Transverse colon (tissue), 4 donors: ENCODE data around the gene PRM1. TPM values are rescaled to one million over a fixed set of nuclear protein-coding genes. Genes with fewer than 3 reads are reported as not detected.
A peak's percentile ranks its signal among the peaks of the same experiment; 100 is the strongest.

Experiments
- DNase-seq: peaks from one replicate; pipeline ENCODE4 v3.0.0-alpha.2; 2019
- H3K27ac ChIP-seq, 4 donors: fragments of 200-600 bp; sonication (generic); 2 replicates each; pipeline ENCODE4 v1.5.1; 2016 to 2018; ENCODE audit warnings: inconsistent platforms in 4 of 4
- H3K27me3 ChIP-seq: fragments of 200-600 bp; sonication (generic); 2 replicates; pipeline ENCODE4 v1.5.1; 2017; ENCODE audit warnings: inconsistent platforms
- H3K36me3 ChIP-seq, 4 donors: fragments of 200-600 bp; sonication (generic); 2 replicates each; pipeline ENCODE4 v1.5.1; 2017 to 2019; ENCODE audit warnings: inconsistent platforms in 4 of 4
- H3K4me1 ChIP-seq, 4 donors: fragments of 200-600 bp; sonication (generic); 2 replicates each; pipeline ENCODE4 v1.5.1; 2017 to 2020; ENCODE audit warnings: inconsistent platforms in 4 of 4
- H3K4me3 ChIP-seq, 4 donors: fragments of 200-600 bp; sonication (generic); 1 replicate in 1 of 4; 2 replicates in 3 of 4; pipeline versions ENCODE4 v1.5.1 to v1.6.1; 2017 to 2019; ENCODE audit warnings: inconsistent platforms in 4 of 4
- H3K9me3 ChIP-seq, 2 donors: fragments of 200-600 bp; sonication (generic); 2 replicates each; pipeline ENCODE4 v1.5.1; 2017 to 2019; ENCODE audit warnings: inconsistent platforms in 2 of 2
- EP300 ChIP-seq: sonication (generic); formaldehyde crosslinking; IDR thresholded peaks from one replicate; pipeline ENCODE4 v1.6.1; 2017; ENCODE audit warnings: antibody characterized with exemption, low read depth
- POLR2A ChIP-seq: fragments of 450-650 bp; IDR thresholded peaks from one replicate; pipeline ENCODE4 v1.6.1; 2016; ENCODE audit warnings: antibody characterized with exemption, mild to moderate bottlenecking, moderate library complexity
- POLR2AphosphoS5 ChIP-seq, 3 donors: sonication (generic); formaldehyde crosslinking; IDR thresholded peaks; one replicate each; pipeline ENCODE4 v1.6.1; 2016; ENCODE audit warnings: antibody characterized with exemption in 3 of 3
- WGBS, 2 donors: methylation state at CpG; one replicate each; pipeline ENCODE4 v1.1.5; 2018; ENCODE audit warnings: low coverage in 1 of 2; 5-methylcytosine and 5-hydroxymethylcytosine counted together
- in situ Hi-C, 4 donors: fragments of 200-750 bp; cut with MboI; loops; one replicate each; pipeline versions ENCODE4 v1.15.0 to v1.15.1; 2017; ENCODE audit warnings: low sequenced_read_pairs in 3 of 4, low pct_ligation_motif_present in 1 of 4, low pct_unique_long_range_greater_than_20kb in 1 of 4
- intact Hi-C: fragments of 100-400 bp; cut with DNase I; formaldehyde crosslinking; loops from one replicate; pipeline ENCODE4 v1.15.1; 2023; ENCODE audit warnings: low total_unique reads
- total RNA-seq, 4 donors: library from RNA; depleted of rRNA; stranded (reverse); fragments of >200 nt; gene quantifications; one replicate each; pipeline ENCODE4 v1.1.0, GENCODE V29; 2016
- TF ChIP-seq, protein P1 (sequence below), 5 experiments: fragments of 200-600 bp in 3 of 5; fragments of 450-650 bp in 2 of 5; sonication (generic) in 3 of 5; IDR thresholded peaks; 1 replicate in 2 of 5; 2 replicates in 3 of 5; pipeline ENCODE4 v1.5.1; 2016 to 2017; ENCODE audit warnings: antibody characterized with exemption in 5 of 5, inconsistent platforms in 3 of 5, mild to moderate bottlenecking in 2 of 5, moderate library complexity in 1 of 5

PRM1 gene
- total RNA-seq, 4 donors from 2014 or later, result not detected

DNA sequence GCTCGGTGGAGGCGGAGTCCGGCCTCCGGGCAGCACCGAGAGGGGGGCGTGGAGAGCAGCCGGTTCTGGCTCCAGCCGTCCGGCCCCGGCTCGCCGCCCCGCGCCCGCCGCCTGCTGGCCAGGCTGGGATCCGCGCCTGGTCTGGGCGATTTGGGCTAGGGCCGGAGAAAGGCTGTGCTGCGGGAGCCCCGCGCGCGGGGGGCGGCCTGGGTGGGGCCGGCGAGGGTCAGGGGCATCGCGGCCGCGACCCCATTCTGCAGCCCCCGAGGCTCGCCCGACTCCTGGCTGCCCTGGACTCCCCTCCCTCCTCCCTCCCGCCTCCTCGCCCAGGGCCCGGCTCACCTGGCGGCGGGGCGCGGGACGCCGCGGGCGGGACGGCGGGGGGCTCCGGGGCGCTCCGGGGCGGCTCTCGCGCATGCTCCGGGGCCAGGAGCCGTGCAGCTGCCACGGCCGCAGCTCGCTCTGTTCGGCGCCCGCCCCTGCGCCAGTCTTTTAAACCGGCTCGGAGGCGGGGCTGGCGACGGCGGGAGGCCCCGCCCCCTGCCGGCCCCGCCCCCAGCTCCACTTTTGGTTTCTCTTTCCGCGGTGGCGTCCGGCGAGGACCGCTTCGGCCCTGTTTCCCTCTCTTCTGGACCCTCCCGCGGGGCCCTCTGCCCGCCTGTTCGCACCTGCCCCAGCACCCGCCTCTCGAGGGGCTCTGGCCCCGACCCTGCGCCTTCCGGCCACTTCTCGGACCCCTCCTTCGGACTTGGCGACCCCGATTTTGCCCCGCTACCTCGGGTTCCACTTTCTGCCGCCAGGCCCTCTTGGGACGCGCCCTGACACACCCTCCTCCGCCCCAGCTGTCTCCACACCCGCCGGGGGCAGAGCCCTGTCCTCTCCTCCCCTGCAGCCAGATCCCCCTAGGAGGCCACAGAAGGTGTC is 25.1 kb downstream of the PRM1 start, which contains the start of gene SOCS1:
Gene SOCS1, minus strand, starts transcription at position 468 of the 924 bp plus-strand sequence. CDS start 726 bp downstream, outside the sequence.
- in situ Hi-C loops (loop anchor here (5.0 to 25.0 kb wide), 3 partner anchors 106 to 291 kb away; no protein-coding TSS in a partner anchor), intact Hi-C loops (loop anchor here (1.0 to 10.0 kb wide), 4 partner anchors 99 to 283 kb away; no protein-coding TSS in a partner anchor)
- peak within 1 kb of the TSS; percentile 96 to 99 (median 98) for H3K27ac ChIP-seq
- H3K36me3 ChIP-seq, result no peaks in the 10 kb centered on the region
- TF ChIP-seq, protein P1, sequence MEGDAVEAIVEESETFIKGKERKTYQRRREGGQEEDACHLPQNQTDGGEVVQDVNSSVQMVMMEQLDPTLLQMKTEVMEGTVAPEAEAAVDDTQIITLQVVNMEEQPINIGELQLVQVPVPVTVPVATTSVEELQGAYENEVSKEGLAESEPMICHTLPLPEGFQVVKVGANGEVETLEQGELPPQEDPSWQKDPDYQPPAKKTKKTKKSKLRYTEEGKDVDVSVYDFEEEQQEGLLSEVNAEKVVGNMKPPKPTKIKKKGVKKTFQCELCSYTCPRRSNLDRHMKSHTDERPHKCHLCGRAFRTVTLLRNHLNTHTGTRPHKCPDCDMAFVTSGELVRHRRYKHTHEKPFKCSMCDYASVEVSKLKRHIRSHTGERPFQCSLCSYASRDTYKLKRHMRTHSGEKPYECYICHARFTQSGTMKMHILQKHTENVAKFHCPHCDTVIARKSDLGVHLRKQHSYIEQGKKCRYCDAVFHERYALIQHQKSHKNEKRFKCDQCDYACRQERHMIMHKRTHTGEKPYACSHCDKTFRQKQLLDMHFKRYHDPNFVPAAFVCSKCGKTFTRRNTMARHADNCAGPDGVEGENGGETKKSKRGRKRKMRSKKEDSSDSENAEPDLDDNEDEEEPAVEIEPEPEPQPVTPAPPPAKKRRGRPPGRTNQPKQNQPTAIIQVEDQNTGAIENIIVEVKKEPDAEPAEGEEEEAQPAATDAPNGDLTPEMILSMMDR (IDR thresholded peaks at IDR 0.05), result peak; percentile 72 to 96 (median 90)
- no peak for TF ChIP-seq EP300
- TF ChIP-seq POLR2A, result peak; percentile 79
- peak; percentile 84 to 95 (median 93) for TF ChIP-seq POLR2AphosphoS5 (IDR thresholded peaks at IDR 0.05)
- H3K4me3 ChIP-seq, result peak within 1 kb of the TSS; percentile 74 to 96 (median 81)
- DNase-seq, result peak; percentile 88
- H3K4me1 ChIP-seq, result peaks cover 16 to 44% (median 35%) of the 10 kb centered on the region in 4 donors
- H3K27me3 ChIP-seq, result no peaks in the 10 kb centered on the region
- WGBS, 2 donors, result 0% methylated on average over 43 of the region's 100 CpGs; no CpG with 5 or more reads in 1 of the 2 donors
- H3K9me3 ChIP-seq, result no peaks in the 10 kb centered on the region

DNA sequence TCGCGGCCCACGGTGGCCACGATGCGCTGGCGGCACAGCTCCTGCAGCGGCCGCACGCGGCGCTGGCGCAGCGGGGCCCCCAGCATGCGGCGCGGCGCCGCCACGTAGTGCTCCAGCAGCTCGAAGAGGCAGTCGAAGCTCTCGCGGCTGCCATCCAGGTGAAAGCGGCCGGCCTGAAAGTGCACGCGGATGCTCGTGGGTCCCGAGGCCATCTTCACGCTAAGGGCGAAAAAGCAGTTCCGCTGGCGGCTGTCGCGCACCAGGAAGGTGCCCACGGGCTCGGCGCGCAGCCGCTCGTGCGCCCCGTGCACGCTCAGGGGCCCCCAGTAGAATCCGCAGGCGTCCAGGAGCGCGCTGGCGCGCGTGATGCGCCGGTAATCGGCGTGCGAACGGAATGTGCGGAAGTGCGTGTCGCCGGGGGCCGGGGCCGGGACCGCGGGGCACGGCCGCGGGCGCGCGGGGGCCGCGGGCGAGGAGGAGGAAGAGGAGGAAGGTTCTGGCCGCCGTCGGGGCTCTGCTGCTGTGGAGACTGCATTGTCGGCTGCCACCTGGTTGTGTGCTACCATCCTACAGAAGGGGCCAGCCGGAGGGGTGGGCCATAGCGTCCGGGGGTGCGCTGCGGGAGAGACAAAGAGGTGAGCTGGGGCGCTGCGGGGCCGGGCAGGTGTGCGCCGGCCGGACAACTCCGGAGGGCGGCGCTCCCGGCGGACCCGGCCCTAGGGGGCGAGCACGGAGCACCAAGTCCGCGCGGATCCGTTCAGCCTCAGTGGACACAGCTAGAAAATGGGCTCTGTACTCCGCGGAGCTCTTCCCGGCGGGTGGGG is 26.0 kb downstream of the PRM1 start:
- in situ Hi-C loops, result loop anchor here (5.0 to 25.0 kb wide), 3 partner anchors 107 to 290 kb away; no protein-coding TSS in a partner anchor

DNA sequence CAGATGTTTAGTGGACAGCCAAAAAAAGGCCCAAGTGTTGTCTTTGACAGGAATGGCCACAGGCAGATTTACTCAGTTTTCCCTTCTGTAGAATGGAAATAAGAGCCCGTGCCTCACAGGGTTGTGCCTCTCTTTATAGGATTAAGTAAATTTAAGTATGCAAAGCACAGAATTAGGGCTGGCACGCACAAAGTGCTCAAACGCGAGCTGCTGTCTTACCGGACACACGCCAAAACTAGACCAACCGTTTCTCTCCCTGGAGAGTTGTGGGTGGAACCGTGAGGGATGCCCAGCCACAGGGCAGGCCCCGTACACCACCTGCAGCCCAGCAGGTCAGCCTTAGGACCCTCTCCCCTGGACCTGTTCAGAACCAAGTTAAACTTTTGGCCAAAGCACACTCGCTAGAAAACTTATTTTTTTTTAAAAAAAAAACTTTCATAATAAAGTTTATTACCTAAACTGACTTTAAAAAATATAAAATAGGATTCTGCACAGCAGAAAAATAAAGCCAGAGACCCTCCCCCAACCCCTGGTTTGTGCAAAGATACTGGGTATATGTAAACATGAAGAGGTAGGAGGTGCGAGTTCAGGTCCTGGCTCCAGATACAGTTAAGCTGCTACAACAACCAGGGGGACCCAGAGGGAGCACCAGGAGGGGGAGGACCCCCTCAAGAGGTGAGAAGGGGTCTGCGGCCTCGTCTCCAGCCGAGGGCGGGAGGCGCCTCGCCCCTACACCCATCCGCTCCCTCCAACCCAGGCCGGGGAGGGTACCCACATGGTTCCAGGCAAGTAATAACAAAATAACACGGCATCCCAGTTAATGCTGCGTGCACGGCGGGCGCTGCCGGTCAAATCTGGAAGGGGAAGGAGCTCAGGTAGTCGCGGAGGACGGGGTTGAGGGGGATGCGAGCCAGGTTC is 26.9 kb downstream of the PRM1 start:
- peak overlapping the region; percentile 96 to 99 (median 98) for H3K27ac ChIP-seq
- H3K4me3 ChIP-seq, result peak overlapping the region in 3 of 4 donors; percentile 78 to 96 (median 84)
- no peak for DNase-seq
- 43 to 58% methylated on average over 4 to 29 of the region's 29 CpGs for WGBS, 2 donors
- no peaks in the 10 kb centered on the region for H3K36me3 ChIP-seq
- intact Hi-C loops, result loop anchor here (10.0 kb wide), 3 partner anchors 101 to 179 kb away; no protein-coding TSS in a partner anchor
- in situ Hi-C loops, result loop anchor here (10.0 to 25.0 kb wide), 2 partner anchors 108 to 289 kb away; no protein-coding TSS in a partner anchor
- no peak for TF ChIP-seq POLR2AphosphoS5 (IDR thresholded peaks at IDR 0.05)
- TF ChIP-seq EP300, result no peak
- no peak for TF ChIP-seq POLR2A
- TF ChIP-seq, protein P1 (IDR thresholded peaks at IDR 0.05), result no peak
- H3K9me3 ChIP-seq, result no peaks in the 10 kb centered on the region
- peaks cover 11 to 40% (median 32%) of the 10 kb centered on the region in 4 donors for H3K4me1 ChIP-seq
- H3K27me3 ChIP-seq, result no peaks in the 10 kb centered on the region

More for the DNA sequence above, 26.0 kb downstream of the PRM1 start:
- 1% methylated on average over 79 of the region's 105 CpGs; no CpG with 5 or more reads in 1 of the 2 donors for WGBS, 2 donors
- peak overlapping the region; percentile 96 to 99 (median 98) for H3K27ac ChIP-seq
- DNase-seq, result peak; percentile 60
- TF ChIP-seq, protein P1 (IDR thresholded peaks at IDR 0.05), result peak in 2 of 5 experiments; percentile 15 to 32
- TF ChIP-seq EP300 (no peak), POLR2A (no peak), POLR2AphosphoS5 (IDR thresholded peaks at IDR 0.05) (peak in 1 of 3 donors; percentile 6)
- intact Hi-C loops, result loop anchor here (1.0 to 10.0 kb wide), 4 partner anchors 100 to 282 kb away; no protein-coding TSS in a partner anchor
- H3K4me3 ChIP-seq, result peak overlapping the region; percentile 74 to 96 (median 81)
- no peaks in the 10 kb centered on the region for H3K27me3 ChIP-seq
- H3K4me1 ChIP-seq, result peaks cover 16 to 44% (median 35%) of the 10 kb centered on the region in 4 donors
- H3K9me3 ChIP-seq, result no peaks in the 10 kb centered on the region
- no peaks in the 10 kb centered on the region for H3K36me3 ChIP-seq
